GM19438 (cell line): ENCODE results near the gene NPAT.
"Not testable (repeated sequence)": the region's sequence is repeated elsewhere in the genome, so short reads cannot be mapped to it uniquely, and the experiment has no call there.

Experiments used
- ATAC-seq: cut with Tn5 transposase; IDR thresholded peaks from one replicate; pipeline ENCODE4 v1.9.1; 2021; ENCODE audit warnings: low read depth; ENCODE audit not compliant: unreplicated experiment

NPAT gene

DNA sequence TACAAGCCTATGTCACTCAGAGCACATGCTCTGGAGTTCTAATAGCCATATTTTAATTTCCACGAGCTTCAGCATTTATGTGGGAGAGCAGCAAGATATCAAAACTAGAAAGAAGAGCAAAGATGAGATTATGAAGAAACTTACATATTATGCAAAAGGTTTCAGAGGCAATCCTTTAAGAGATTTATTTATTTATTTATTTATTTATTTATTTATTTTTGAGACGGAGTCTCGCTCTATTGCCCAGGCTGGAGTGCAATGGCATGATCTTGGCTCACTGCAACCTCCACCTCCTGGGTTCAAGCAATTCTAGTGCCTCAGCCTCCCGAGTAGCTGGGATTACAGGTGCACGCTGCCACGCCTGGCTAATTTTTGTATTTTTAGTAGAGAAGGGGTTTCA lies 59.6 kb downstream of the NPAT start:
- ATAC-seq, result not testable (repeated sequence)

DNA sequence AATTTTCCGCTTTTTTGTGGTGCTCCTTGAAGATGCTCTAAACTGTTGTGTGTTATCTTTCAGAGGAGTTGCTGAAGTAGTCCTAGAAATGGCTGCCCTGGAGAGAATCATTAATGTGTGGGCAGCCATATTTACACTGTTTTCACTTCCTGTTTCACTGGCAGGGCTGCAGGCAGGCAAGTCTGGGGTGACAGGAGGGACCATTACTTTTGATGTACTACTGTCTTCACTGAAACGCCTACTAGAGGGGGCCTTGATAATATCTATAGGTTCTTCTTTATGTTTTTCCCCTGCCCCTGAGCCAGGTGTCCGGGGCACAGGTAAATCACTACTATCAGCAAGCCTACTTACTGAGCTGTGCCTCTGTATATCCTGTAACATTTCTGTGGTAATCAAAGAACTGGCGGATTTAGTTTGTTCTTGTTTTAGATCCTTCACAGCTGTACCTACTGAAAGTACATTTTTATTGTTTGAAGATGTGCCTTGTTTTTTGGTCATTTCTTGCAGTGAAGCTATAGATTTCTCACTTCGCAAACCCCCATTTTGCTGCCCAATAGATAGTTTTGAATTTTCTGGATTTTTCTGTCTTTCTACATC lies 61.4 kb downstream of the NPAT start:
- peak; percentile 99 for ATAC-seq

DNA sequence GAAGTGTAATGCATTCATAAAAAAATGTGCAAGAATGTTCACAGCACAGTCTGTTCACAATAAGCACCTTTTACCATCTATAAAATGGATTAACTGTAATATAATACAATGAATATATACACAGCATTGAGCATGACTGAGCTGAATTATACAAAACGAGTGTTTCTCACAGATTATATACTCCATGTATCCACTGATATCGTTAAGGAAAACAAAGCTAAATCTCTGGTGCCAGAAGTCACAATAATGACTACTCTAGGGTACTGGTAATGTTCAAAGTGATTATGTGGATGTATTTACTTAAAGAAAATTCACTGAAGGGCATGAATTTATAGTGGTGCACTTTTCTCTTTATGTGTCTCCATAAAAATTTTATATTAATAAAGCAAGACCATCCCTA lies 67.8 kb downstream of the NPAT start:
- ATAC-seq, result no peak

DNA sequence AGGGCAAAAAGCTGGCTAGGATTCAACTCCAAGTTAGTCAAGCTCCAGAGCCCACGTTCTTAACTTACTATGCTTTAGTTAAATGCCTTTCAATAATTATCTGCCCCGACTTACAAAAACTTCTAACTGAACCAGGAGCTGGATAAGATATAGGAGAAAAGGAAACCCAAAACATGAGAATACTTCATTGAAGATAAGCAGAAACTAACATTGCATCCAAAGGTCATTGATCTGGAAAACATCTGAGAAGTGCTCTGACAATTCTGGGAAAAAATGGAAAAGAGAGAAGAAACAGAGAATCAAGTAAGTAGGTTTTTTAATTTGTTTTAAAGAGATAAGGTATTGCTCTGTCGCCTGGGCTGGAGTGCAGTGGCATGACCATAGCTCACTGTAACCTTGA lies 73.9 kb downstream of the NPAT start:
- no peak for ATAC-seq

DNA sequence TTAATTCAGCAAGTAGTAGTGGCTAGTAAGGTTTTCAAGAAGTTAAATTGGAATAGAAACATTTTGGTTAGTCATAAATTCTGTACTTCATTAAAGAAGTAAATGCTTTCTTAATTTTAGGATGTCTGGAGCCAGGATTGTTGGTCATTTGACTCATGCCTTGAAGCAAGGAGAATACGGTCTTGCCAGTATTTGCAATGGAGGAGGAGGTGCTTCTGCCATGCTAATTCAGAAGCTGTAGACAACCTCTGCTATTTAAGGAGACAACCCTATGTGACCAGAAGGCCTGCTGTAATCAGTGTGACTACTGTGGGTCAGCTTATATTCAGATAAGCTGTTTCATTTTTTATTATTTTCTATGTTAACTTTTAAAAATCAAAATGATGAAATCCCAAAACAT lies 75.3 kb downstream of the NPAT start:
- no peak for ATAC-seq

DNA sequence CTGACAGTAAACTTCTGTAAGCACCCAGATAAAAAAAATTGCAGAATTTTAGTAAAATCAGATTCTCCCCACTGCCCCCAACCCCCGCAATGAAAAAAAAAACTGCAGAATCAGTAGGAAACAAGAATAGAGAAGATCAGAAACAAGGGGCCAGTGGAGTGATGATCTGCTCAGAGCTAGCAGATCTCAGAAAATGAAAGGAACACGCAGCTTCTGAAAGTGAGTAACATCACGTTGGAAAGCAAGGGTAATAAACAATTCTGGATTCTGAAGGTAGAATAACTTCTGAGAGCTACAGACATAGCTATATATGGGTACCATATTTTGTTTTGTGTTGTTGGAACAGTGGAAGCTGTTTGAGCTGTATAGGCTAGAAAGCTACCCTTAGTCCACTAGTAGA lies 77.8 kb downstream of the NPAT start:
- ATAC-seq, result no peak

DNA sequence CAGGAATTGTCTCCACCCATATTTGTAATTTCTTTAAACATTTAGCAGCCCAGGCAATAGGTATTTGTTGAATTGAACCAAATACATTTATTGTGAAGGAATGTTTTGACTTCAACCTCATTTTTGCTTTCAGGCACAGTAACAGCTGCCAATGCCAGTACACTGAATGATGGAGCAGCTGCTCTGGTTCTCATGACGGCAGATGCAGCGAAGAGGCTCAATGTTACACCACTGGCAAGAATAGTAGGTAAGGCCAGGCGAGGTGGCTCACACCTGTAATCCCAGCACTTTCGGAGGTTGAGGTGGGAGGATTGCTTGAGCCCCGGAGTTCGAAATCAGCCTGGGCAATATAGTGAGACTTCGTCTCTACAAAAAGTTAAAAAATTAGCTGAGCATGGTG lies 80.1 kb downstream of the NPAT start:
- no peak for ATAC-seq

DNA sequence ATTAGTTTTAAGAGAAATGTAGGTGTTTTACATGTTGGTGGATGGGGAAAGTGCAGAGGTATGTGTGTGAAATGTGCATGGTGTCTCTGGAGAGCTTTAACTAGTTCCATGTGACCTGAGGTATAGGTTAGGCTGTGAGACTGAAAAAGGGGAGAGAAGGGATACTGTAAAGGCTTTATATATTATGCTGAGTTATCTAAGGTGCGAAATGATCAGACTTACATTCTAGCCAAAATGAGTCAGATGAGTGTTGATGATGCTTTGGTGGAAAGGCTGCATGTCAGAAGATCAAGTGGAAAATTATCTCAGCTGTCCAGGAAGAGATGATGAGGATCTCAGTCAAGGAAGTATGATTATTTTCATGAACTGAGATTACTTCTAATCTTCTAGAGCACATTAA lies 85.2 kb downstream of the NPAT start:
- ATAC-seq, result no peak

DNA sequence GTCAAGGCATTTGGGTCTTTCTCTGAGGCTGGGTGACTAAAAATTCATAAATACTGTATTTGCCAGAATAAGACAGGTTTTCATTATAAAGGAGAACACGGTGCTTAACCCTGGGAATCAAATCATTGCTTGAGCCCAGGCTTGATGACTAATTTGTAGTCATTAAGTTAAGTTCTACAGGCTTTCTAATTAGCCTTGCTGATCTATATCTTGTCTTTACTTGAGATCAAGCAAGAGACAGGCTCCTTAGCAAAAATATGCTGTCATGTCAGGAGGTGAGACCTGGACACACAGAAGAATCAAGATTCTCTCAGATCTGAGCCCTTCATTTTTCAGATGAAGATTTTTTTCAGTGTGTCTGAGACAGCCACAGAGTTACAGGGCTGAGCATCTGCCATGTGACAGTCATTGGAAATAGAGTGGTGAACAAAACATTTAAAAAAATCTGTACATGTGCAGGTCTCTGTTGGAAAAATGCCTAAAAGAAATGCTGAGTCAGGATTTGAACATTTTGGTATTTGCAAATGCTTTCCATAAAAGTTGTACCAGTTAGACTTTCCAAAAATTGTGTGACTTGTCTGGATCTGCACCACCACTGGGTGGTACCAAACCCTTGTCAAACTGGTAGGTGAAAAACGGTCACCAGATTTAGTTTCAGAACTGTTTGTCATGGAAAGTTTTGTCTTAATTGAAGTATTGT lies 86.4 kb downstream of the NPAT start:
- no peak for ATAC-seq

DNA sequence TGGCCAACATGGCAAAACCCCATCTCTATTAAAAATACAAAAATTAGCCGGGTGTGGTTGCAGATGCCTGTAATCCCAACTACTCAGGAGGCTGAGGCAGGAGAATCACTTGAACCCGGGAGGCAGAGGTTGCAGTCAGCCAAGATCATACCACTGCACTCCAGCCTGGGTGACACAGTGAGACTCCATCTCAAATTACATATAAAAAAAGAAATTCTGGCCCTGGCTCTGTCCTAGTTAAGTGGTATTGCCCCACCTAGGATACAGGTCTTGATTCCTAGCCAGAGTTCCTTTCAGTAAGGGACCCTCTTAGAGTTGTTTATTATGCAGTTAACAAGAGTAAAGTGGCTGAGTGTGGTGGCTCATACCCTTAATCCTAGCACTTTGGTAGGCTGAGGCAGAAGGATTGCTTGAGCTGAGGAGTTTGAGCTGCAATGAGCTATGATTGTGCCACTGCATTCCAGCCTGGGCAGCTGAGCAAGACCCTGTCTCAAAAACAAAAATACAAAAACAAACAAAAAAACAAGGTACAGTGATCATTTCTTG lies 89.4 kb downstream of the NPAT start:
- ATAC-seq, result not testable (repeated sequence)

DNA sequence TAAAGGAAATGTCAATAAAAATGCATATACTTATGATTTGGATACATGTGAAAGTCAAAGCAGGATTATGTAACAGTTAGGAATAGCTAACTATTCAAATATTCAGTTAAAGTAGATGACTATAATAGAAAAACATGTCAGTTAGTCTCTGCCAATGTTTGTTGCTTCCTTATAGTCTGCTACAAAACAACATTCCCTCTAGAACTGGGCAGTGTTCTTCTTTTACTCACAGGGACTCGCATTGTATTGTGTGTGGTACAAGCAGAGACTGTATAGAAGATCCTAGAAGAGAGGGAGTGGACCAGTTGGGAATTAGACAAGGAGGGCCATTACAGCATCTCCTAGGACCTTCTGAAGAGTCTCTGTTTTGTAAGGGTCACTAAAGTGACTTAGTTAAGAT lies 90.4 kb downstream of the NPAT start:
- no peak for ATAC-seq

DNA sequence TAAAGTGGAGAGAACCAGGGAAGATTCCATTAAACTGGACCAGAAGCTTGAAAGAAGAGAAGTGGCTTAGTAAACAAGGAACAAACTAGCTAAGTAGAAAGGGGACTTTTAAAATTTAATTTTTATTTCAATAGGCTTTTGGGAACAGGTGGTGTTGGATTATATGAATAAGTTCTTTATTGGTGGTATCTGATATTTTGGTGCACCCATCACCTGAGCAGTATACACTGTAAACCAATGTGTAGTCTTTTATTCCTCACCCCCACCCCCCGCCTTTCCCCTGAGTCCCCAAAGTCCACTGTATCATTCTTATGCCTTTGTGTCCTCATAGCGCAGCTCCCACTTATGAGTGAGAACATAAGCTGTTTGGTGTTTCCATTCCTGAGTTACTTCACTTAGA lies 93.7 kb downstream of the NPAT start:
- no peak for ATAC-seq

DNA sequence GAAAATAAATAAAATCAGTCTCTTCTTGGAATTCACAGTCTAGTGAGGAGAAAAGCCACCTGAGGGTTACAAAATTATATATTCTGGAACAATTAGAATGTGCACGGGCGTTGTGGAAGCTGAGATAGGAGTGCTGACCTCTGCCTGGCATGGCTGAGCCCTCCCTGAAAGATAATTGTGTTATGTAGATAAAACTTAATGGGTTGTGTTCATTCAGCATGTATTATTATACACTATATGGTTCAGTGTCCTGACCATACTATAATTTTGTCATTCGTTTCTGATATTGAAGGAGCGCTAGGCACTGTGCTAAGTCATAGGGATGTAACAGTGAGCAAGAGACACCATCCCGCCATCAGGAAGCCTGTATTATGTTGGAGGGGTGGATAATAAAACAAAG lies 97.3 kb downstream of the NPAT start:
- no peak for ATAC-seq

DNA sequence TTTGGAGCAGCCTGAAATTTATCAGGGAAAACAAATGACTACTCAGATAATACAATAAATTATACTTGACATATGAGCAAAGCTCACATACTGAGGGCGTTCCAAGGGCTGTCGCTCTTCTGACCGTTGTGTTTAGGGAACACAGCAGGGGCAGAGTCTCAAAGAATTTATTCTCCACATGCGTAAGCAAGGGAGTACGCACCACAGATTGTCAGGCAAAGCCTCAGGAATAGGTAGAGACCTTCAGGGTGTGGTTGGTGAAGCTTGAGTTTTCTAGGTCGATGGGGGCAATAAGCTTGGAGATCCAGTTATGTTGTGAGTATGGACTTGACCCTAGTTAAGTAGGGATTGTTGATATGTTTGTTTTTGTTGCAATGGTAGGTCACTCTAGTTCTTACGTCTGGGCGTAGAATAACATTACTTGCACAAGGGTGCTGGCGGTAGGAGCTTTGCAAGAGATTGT lies 100.2 kb downstream of the NPAT start:
- no peak for ATAC-seq

DNA sequence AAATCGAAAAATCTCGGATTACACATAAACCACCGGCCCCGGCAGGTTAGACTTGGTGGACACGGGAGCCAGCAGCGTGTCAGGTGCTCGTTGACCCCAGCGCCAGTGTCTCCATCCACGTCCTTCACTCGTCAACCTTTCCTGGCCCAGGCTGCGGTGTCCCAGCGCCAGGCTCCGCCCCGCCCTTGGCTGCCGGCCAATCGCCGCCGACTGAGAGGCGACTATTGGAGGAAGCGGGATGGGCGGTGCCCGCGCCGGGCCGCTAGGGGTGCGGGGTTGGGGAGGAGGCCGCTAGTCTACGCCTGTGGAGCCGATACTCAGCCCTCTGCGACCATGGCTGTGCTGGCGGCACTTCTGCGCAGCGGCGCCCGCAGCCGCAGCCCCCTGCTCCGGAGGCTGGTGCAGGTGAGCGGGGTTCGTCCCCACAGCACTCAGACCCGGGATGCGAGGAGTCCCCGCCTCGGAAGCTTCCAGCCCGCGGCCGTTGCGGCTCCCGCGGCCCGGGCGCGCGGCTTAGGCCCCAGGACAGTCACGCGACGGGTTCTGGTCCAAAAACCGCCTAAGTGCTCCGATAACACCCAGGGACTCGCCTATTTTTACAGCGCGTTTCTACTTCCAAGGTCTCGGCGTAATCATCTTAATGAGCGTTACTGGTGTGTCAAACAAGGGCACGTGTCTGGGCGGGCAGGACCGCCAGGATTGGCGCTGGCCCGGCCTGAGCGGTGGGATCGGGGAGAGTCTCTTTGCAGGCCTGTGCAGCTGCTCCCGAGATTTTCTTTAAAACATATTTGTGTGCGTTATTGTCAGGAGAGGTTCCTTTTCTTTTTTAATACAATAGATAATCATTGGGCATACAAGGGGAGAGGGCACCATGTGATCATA lies 100.9 kb downstream of the NPAT start, which contains the start of gene ACAT1:
TSS of gene ACAT1 (plus strand) at position 294 of the 882 bp plus-strand sequence. CDS start at position 334, 40 bp downstream.
- ATAC-seq, result peak; percentile 94

DNA sequence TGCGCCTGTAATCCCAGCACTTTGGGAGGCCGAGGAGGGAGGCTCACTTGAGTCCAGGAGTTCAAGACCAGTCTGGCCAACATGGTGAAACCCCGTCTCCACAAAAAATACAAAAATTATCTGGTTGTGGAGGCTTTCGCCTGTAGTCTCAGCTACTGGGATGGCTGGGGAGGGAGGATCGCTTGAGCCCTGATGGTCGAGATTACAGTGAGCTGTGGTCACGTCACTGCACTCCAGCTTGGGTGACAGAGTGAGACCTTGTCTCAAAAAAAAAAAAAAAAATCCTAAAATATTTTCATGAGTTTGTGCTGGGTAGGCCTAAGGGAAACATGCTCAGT lies 101.5 kb downstream of the NPAT start:
- ATAC-seq, result peak; percentile 22

DNA sequence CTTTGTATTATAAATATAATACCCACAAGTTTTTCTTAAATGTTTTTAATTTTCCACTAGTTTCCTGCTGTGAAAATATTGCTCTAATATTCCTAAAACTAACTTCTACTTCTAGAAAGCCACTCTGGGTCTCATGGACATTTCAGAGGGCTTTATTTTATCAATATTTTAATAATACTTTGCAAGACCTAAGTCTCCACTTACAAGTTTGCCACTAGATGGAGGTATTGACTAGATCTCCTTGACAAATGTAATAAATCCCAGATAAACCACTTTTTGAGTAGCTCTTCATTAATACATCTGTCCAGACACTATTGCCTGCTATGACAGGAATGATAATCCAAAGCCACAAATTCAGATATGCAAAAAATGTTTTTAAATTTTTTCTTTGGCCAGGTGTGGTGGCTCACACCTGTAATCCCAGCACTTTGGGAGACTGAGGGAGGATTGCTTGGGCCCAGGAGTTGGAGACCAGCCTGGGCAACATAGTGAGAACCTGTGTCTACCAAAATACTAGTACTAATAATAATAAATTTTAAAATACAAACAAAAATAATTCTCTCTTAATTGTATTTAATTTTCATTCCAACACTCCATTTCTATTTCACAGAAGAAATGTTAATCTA lies 104.6 kb downstream of the NPAT start:
- ATAC-seq, result no peak

DNA sequence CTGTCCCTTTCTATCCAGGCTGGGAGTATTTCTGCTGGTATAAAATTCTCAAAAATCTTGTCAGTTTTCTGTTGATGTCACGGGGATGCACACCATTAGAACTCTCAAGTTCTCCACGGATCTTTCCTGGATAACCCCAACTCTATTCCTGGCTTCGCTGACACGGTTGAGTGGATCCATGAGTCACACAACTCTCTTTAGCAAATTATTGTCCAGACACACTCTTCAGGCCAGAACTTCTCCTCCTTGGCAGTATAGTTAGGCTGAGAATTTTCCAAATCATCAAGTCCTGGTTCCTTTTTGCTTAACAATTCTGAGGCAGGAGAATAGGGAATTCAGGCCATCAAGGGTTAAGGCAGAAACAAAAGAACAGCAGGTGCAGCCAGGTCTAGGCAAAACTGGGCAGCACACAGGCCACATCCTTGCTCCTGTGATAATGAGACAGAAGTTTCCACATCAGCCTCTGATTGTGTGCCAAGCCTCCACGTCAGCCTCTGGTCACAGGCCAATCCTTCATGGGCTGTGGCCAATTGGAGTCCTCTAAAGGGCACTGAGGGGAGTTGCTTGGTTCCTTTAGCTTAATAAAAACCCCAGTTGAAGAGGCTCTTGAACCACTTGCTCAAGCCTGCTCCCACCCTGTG lies 106.8 kb downstream of the NPAT start:
- ATAC-seq, result no peak

DNA sequence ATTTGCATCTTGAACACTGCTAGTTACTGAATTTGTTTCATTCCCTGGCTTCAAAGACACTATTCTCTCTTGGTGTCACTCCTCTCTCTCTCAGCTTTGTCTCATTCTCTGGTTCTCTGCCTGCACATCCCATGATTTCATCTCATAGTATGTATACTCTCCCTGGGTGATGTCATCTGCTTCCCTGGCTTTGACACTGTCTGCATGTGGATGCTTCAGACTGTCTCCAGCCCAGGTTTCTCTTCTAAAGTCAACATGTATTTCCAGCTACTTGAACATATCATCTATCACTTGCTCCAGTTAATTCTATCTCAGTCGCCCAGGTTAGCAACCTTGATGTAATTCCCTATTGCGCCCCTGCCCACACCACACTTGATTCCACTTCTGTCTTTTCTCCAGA lies 110.4 kb downstream of the NPAT start:
- no peak for ATAC-seq

DNA sequence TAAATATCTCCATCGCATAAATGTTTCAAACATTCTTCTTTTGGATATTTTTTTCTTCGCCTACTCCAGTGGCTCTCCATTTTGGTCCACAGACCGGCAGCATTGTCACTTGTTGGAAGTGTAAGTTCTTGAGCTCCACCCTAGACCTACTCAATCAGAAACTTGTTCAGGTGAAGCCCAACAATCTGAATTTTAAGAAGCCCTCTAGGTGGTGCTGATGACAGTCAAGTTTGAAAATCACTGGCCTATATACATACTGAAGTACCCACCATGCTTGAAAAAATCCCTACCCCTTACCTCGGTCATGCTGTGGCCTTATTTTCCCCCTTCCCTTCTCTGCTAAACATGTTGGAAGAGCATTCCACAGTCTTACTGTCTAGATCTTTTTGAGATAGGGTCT lies 111.3 kb downstream of the NPAT start:
- no peak for ATAC-seq
